Spleen (tissue), 11 donors: Measurements from ENCODE around the gene MAMDC4. TPM values are rescaled to one million over a fixed set of nuclear protein-coding genes. Genes with fewer than 3 reads are reported as not detected.

Experiments used
- DNase-seq: peaks from one replicate; pipeline ENCODE4 v3.0.0-alpha.2; 2020
- H3K27ac ChIP-seq, 8 donors: fragments of 200-600 bp; sonication (generic) in 7 of 8; 1 replicate in 4 of 8; 2 replicates in 4 of 8; pipeline versions ENCODE4 v1.5.0 to v1.8.0; 2016 to 2021; ENCODE audit warnings: inconsistent platforms in 4 of 8, mild to moderate bottlenecking in 4 of 8, moderate library complexity in 1 of 8
- H3K27me3 ChIP-seq, 7 donors: fragments of 200-600 bp; sonication (generic) in 6 of 7; replicated peaks in 1 of 7; 1 replicate in 4 of 7; 2 replicates in 3 of 7; pipeline versions ENCODE4 v1.5.0 to v1.8.0; 2016 to 2021; ENCODE audit warnings: inconsistent platforms in 3 of 7, mild to moderate bottlenecking in 1 of 7
- H3K36me3 ChIP-seq, 6 donors: fragments of 200-600 bp; sonication (generic) in 5 of 6; 1 replicate in 4 of 6; 2 replicates in 2 of 6; pipeline versions ENCODE4 v1.5.0 to v1.8.0; 2016 to 2021; ENCODE audit warnings: inconsistent platforms in 2 of 6
- H3K4me1 ChIP-seq, 6 donors: fragments of 200-600 bp; sonication (generic) in 5 of 6; 1 replicate in 3 of 6; 2 replicates in 3 of 6; pipeline versions ENCODE4 v1.5.0 to v1.8.0; 2016 to 2021; ENCODE audit warnings: inconsistent platforms in 3 of 6
- H3K4me3 ChIP-seq, 8 donors: fragments of 200-600 bp; sonication (generic) in 7 of 8; 1 replicate in 4 of 8; 2 replicates in 4 of 8; pipeline versions ENCODE4 v1.5.0 to v1.8.0; 2016 to 2021; ENCODE audit warnings: inconsistent platforms in 4 of 8, mild to moderate bottlenecking in 4 of 8, moderate library complexity in 2 of 8
- H3K9me3 ChIP-seq, 8 donors: fragments of 200-600 bp; sonication (generic) in 7 of 8; 1 replicate in 4 of 8; 2 replicates in 4 of 8; pipeline versions ENCODE4 v1.5.0 to v1.8.0; 2016 to 2021; ENCODE audit warnings: inconsistent platforms in 4 of 8
- POLR2A ChIP-seq, 3 donors: fragments of 450-650 bp; IDR thresholded peaks; one replicate each; pipeline ENCODE4 v1.5.1; 2017; ENCODE audit warnings: antibody characterized with exemption in 3 of 3, mild to moderate bottlenecking in 1 of 3
- POLR2AphosphoS5 ChIP-seq, 3 donors: sonication (generic); formaldehyde crosslinking; IDR thresholded peaks; one replicate each; pipeline ENCODE4 v1.5.1; 2017; ENCODE audit warnings: antibody characterized with exemption in 3 of 3
- WGBS, 5 donors: extraction: QIAGEN DNeasy Blood & Tissue Kit in 3 of 5; methylation state at CpG; one replicate each; pipeline versions ENCODE4 v1.1.5 to v1.1.7; 2013 to 2018; 5-methylcytosine and 5-hydroxymethylcytosine counted together
- intact Hi-C: fragments of 100-400 bp; cut with DNase I; formaldehyde crosslinking; loops from one replicate; pipeline ENCODE4 v1.15.0; 2023; ENCODE audit warnings: low total_unique reads
- polyA plus RNA-seq, 3 donors: library from polyadenylated mRNA; stranded (reverse); fragments of 200-250 nt; gene quantifications; one replicate each; pipeline ENCODE4 v1.2.1, GENCODE V29; 2013
- total RNA-seq, 7 donors: library from RNA; depleted of rRNA in 3 of 7; stranded (reverse); fragments of >200 nt in 3 of 7; fragmentation: NEBNext Ultra II Directional in 4 of 7; extraction: Animal tissue kit (Norgen Biotek cat#: 25700) in 4 of 7; gene quantifications; one replicate each; pipeline versions ENCODE4 v1.1.0 to v1.2.1, GENCODE V29; 2016 to 2021
- TF ChIP-seq, protein P1 (sequence below), 11 experiments: fragments of 200-600 bp in 7 of 11; fragments of 450-650 bp in 4 of 11; sonication (generic) in 4 of 11; IDR thresholded peaks in 8 of 11; conservative IDR thresholded peaks in 3 of 11; 1 replicate in 7 of 11; 2 replicates in 4 of 11; pipeline versions ENCODE4 v1.4.0 to v1.8.0; 2016 to 2021; ENCODE audit warnings: antibody characterized with exemption in 11 of 11, inconsistent platforms in 4 of 11, mild to moderate bottlenecking in 1 of 11
- donor health status: healthy with polysubstance abuse.
- donor health status: DM: no; HTN: no; CAD: no; lungs with moderate emphysema.
- donor health status: DM: no; HTN: no; CAD: no.
- donor health status: Bipolar disorder and iron deficiency.
- donor health status: healthy.
- donor health status: DM: no; HTN: no; CAD: no.
- donor health status: DM: yes; HTN: yes; CAD: no.

The MAMDC4 gene
- total and polyA plus RNA-seq, 10 donors: 4.9 to 32.0 (median 12.0) TPM

DNA sequence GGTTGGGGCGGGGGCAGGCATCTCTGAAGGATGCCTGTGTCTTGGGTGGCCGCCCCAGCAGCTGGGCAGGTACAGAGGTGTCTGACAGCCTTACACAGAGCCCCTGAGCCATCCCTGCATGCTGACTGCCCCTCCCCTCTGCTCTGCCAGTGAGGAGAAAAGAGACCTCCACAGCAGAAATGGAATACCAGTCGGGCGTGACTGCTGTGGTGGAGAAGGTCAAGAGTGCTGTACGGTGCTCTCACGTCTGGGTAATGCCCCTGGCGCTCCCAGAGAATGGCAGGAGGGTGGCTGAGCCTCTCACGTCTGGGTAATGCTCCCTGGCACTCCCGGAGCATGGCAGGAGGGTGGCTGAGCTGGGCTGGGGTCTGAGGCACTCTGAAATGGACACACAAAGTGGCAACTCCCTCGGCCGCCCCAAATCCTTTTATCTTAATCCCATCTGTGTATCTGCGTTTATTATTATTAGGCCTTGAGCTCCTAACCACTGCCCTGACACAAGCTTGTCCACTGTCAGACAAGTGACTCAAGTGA is 46.9 kb upstream of the MAMDC4 start:
- 87 to 97% (median 95%) methylated on average over 10 to 12 of the region's 12 CpGs for WGBS, 5 donors
- no peak overlapping the region for H3K4me3 ChIP-seq
- no peak overlapping the region for H3K27ac ChIP-seq
- peaks cover 35 to 61% (median 46%) of the 10 kb centered on the region in 6 donors for H3K4me1 ChIP-seq
- H3K27me3 ChIP-seq: peaks cover 0 to 25% (median 20%) of the 10 kb centered on the region in 7 donors
- no peaks in the 10 kb centered on the region for H3K9me3 ChIP-seq
- intact Hi-C loops: no loop called here
- no peak for DNase-seq
- H3K36me3 ChIP-seq: peaks cover 0 to 33% (median 0%) of the 10 kb centered on the region in 6 donors
- TF ChIP-seq POLR2AphosphoS5 (IDR thresholded peaks at IDR 0.05) (no peak), POLR2A (IDR thresholded peaks at IDR 0.05) (no peak)
- TF ChIP-seq, protein P1, sequence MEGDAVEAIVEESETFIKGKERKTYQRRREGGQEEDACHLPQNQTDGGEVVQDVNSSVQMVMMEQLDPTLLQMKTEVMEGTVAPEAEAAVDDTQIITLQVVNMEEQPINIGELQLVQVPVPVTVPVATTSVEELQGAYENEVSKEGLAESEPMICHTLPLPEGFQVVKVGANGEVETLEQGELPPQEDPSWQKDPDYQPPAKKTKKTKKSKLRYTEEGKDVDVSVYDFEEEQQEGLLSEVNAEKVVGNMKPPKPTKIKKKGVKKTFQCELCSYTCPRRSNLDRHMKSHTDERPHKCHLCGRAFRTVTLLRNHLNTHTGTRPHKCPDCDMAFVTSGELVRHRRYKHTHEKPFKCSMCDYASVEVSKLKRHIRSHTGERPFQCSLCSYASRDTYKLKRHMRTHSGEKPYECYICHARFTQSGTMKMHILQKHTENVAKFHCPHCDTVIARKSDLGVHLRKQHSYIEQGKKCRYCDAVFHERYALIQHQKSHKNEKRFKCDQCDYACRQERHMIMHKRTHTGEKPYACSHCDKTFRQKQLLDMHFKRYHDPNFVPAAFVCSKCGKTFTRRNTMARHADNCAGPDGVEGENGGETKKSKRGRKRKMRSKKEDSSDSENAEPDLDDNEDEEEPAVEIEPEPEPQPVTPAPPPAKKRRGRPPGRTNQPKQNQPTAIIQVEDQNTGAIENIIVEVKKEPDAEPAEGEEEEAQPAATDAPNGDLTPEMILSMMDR (IDR thresholded peaks at IDR 0.05 in 8 of 11, conservative IDR thresholded peaks at IDR 0.05 in 3 of 11): no peak

DNA sequence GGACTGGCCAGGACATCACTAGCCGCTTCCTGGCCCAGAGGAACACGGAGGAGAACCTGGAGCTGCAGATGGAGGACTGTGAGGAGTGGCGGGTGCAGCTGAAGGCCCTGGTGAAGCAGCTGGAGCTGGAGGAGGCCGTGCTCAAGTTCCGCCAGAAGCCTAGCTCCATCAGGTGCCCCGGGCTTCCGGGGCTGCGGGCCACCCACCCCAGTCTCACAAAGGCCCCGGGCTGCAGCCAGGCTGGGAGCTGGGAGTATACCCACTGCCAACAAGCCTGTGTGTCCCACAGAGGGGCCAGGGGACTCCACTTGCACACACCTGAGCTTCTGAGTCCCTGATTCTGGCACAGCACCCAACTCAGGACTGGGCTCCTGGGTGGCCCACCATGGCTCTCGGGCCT is 46.1 kb upstream of the MAMDC4 start:
- Histone ChIP-seq H3K4me1 (peaks cover 33 to 61% (median 44%) of the 10 kb centered on the region in 6 donors), H3K27me3 (peaks cover 0 to 17% (median 12%) of the 10 kb centered on the region in 7 donors), H3K4me3 (no peak overlapping the region), H3K9me3 (no peaks in the 10 kb centered on the region), H3K36me3 (peaks cover 0 to 41% (median 2%) of the 10 kb centered on the region in 6 donors), H3K27ac (no peak overlapping the region)
- intact Hi-C loops: no loop called here
- TF ChIP-seq, protein P1 (IDR thresholded peaks at IDR 0.05 in 8 of 11, conservative IDR thresholded peaks at IDR 0.05 in 3 of 11): no peak
- TF ChIP-seq POLR2A (IDR thresholded peaks at IDR 0.05): no peak
- TF ChIP-seq POLR2AphosphoS5 (IDR thresholded peaks at IDR 0.05): no peak
- DNase-seq: no peak
- WGBS, 5 donors: 91 to 96% (median 96%) methylated on average over 7 to 10 of the region's 10 CpGs

DNA sequence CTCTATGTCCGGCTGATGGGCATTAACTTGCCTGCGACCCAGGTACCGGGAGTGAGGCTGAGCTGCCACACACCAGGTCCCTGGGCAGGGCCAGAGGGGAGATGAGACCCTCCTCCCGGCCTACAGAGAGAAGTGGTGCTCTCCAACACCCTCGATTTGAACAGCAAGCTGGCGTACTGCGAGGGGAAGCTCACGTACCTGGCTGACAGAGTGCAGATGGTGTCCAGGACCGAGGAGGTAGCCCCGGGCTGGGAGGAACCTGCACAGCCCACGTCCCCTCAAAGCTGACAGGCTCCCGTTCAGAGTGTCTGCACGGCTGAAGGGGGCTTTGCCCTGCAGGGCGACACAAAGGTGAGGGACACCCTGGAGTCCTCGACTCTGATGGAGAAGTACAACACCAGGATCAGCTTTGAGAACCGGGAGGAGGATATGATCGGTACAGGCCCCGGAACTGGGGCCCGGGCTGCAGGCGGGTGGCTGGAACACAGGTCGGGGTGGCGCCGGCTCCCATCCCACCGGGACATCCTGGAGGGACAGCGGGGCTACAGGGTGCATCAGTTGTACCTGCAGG is 45.4 kb upstream of the MAMDC4 start:
- peak overlapping the region in 7 of 8 donors; percentile 92 to 95 (median 93) for H3K27ac ChIP-seq
- peaks cover 33 to 61% (median 40%) of the 10 kb centered on the region in 6 donors for H3K4me1 ChIP-seq
- peaks cover 0 to 48% (median 2%) of the 10 kb centered on the region in 6 donors for H3K36me3 ChIP-seq
- 75 to 87% (median 83%) methylated on average over 15 to 25 of the region's 25 CpGs for WGBS, 5 donors
- TF ChIP-seq POLR2AphosphoS5 (IDR thresholded peaks at IDR 0.05): no peak
- no peak for TF ChIP-seq POLR2A (IDR thresholded peaks at IDR 0.05)
- no peaks in the 10 kb centered on the region for H3K9me3 ChIP-seq
- H3K27me3 ChIP-seq: peaks cover 0 to 10% (median 8%) of the 10 kb centered on the region in 7 donors
- intact Hi-C loops: no loop called here
- H3K4me3 ChIP-seq: peak overlapping the region in 7 of 8 donors; percentile 92 to 100 (median 98)
- no peak for DNase-seq

DNA sequence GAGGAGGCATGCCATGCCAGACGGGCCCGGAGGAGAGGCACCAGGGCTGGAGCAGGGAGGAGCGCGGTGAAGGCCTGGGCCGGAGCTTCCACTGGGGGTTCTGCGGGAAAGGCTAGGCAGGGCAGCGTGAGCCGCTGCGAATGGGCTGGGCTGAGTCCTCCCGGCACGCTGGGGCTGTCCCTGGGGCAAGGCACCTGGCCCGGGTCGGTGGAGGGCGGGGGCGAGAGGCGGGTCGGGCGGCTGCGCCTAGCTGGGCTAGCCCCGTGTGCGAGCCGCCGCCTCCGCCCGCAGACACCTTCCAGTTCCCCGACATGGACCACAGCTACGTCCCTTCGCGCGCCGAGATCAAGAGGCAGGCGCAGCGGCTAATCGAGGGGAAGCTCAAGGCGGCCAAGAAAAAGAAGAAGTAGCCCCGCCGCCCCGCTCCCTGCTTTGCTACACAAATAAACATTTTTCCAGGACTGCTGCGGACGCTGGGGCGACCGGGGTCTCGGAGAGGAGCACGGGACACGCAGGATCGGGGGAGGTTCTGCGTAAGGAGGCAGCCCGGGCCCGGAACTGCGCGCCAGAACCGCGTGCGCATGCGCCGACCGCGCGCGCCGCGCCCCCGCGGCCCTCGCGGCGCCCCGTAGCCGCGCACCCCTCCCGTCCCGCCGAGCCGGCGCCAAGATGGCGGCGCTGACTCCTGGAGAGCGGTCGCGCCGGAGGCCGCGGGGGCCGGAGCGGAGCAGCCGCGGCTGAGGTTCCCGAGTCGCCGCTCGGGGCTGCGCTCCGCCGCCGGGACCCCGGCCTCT is 44.7 kb upstream of the MAMDC4 start, which contains the start of gene RABL6:
TSS of gene RABL6 (plus strand) at position 668 of the 794 bp plus-strand sequence. CDS start 249 bp downstream, outside the sequence.
- Histone ChIP-seq H3K36me3 (peaks cover 0 to 55% (median 2%) of the 10 kb centered on the region in 6 donors), H3K27me3 (peaks cover 0 to 3% (median under 1%) of the 10 kb centered on the region in 7 donors), H3K9me3 (no peaks in the 10 kb centered on the region), H3K4me3 (peak within 1 kb of the TSS; percentile 88 to 100 (median 98)), H3K4me1 (peaks cover 33 to 65% (median 43%) of the 10 kb centered on the region in 6 donors), H3K27ac (peak within 1 kb of the TSS; percentile 90 to 95 (median 93))
- DNase-seq: peak; percentile 94
- TF ChIP-seq, protein P1 (IDR thresholded peaks at IDR 0.05 in 8 of 11, conservative IDR thresholded peaks at IDR 0.05 in 3 of 11): no peak
- peak; percentile 88 to 94 (median 92) for TF ChIP-seq POLR2AphosphoS5 (IDR thresholded peaks at IDR 0.05)
- peak in 2 of 3 donors; percentile 27 to 67 for TF ChIP-seq POLR2A (IDR thresholded peaks at IDR 0.05)
- 0 to 2% (median 1%) methylated on average over 51 to 96 of the region's 96 CpGs for WGBS, 5 donors
- intact Hi-C loops: no loop called here
